Lung (tissue), 12 donors: ENCODE results near the gene BCAS3. TPM values are rescaled to one million over a fixed set of nuclear protein-coding genes. Genes with fewer than 3 reads are reported as not detected.

ENCODE experiments used
- ATAC-seq: fragments of 200-7000 bp; cut with Tn5 transposase; one replicate; pipeline ENCODE4 v1.9.1; 2020; ENCODE audit warnings: moderate number of reproducible peaks; ENCODE audit not compliant: insufficient read depth, low FRiP score
- DNase-seq, 3 donors: peaks; one replicate each; pipeline ENCODE4 v3.0.0-alpha.2; 2013 to 2017
- H3K27ac ChIP-seq, 2 donors: one replicate each; pipeline ENCODE4 v1.5.1; 2013; ENCODE audit warnings: mild to moderate bottlenecking in 2 of 2, moderate library complexity in 2 of 2, control low read depth in 1 of 2, inconsistent platforms in 1 of 2, low read depth in 1 of 2, low read length in 1 of 2
- H3K27me3 ChIP-seq, 3 donors: one replicate each; pipeline ENCODE4 v1.5.1; 2013; ENCODE audit warnings: low read length in 2 of 3; ENCODE audit not compliant: control insufficient read depth in 3 of 3, insufficient read depth in 3 of 3
- H3K36me3 ChIP-seq, 4 donors: one replicate each; pipeline ENCODE4 v1.5.1; 2013; ENCODE audit warnings: low read length in 4 of 4, mild to moderate bottlenecking in 1 of 4, moderate library complexity in 1 of 4; ENCODE audit not compliant: control insufficient read depth in 4 of 4, insufficient read depth in 4 of 4
- H3K4me1 ChIP-seq, 5 donors: one replicate each; pipeline ENCODE4 v1.5.1; 2013; ENCODE audit warnings: low read length in 5 of 5, mild to moderate bottlenecking in 2 of 5, moderate library complexity in 1 of 5; ENCODE audit not compliant: control insufficient read depth in 5 of 5, insufficient read depth in 5 of 5
- H3K4me3 ChIP-seq: one replicate; pipeline ENCODE4 v1.5.1; 2013; ENCODE audit warnings: mild to moderate bottlenecking, control low read depth, moderate library complexity
- H3K9ac ChIP-seq, 2 donors: one replicate each; pipeline ENCODE4 v1.5.1; 2013; ENCODE audit warnings: low read length in 2 of 2, control low read depth in 1 of 2; ENCODE audit not compliant: insufficient read depth in 1 of 2
- H3K9me3 ChIP-seq, 4 donors: one replicate each; pipeline ENCODE4 v1.5.1; 2013; ENCODE audit warnings: low read length in 3 of 4, mild to moderate bottlenecking in 1 of 4, moderate library complexity in 1 of 4; ENCODE audit not compliant: control insufficient read depth in 4 of 4, insufficient read depth in 3 of 4
- WGBS, 2 donors: extraction: QIAGEN DNeasy Blood & Tissue Kit; methylation state at CpG; one replicate each; pipeline ENCODE4 v1.1.7; 2013; 5-methylcytosine and 5-hydroxymethylcytosine counted together
- polyA plus RNA-seq, 2 donors: library from polyadenylated mRNA; stranded (reverse); fragments of 200-250 nt; gene quantifications; one replicate each; pipeline ENCODE4 v1.2.1, GENCODE V29; 2013
- total RNA-seq, 2 donors: library from RNA; depleted of rRNA in 1 of 2; stranded (reverse); fragments of >200 nt in 1 of 2; gene quantifications; one replicate each; pipeline ENCODE4 v1.2.1, GENCODE V29; 2014 to 2021
- TF ChIP-seq, protein P1 (sequence below): IDR thresholded peaks from 2 replicates; pipeline ENCODE4 v1.5.1; 2012; ENCODE audit warnings: mild to moderate bottlenecking; ENCODE audit errors: control extremely low read depth, extremely low read depth
- donor health status: control.
- donor health status: control.
- donor health status: Bipolar disorder and iron deficiency.
- donor health status: healthy.
- donor health status: DM: yes; HTN: yes; CAD: no.

BCAS3 gene
- total and polyA plus RNA-seq, 4 donors = 4.0 to 101 (median 20.3) TPM

GRCh38 chr17:61221597-61222471 is 544.2 kb downstream of the BCAS3 start:
- H3K4me1 ChIP-seq = peaks cover 0 to 49% (median 19%) of the 10 kb centered on the region in 5 donors
- no peak overlapping the region for H3K4me3 ChIP-seq
- H3K36me3 ChIP-seq = no peaks in the 10 kb centered on the region
- DNase-seq (no peak), ATAC-seq (no peak)
- no peak overlapping the region for H3K27ac ChIP-seq
- 72 to 80% methylated on average over 8 of the region's 8 CpGs for WGBS, 2 donors
- TF ChIP-seq, protein P1, sequence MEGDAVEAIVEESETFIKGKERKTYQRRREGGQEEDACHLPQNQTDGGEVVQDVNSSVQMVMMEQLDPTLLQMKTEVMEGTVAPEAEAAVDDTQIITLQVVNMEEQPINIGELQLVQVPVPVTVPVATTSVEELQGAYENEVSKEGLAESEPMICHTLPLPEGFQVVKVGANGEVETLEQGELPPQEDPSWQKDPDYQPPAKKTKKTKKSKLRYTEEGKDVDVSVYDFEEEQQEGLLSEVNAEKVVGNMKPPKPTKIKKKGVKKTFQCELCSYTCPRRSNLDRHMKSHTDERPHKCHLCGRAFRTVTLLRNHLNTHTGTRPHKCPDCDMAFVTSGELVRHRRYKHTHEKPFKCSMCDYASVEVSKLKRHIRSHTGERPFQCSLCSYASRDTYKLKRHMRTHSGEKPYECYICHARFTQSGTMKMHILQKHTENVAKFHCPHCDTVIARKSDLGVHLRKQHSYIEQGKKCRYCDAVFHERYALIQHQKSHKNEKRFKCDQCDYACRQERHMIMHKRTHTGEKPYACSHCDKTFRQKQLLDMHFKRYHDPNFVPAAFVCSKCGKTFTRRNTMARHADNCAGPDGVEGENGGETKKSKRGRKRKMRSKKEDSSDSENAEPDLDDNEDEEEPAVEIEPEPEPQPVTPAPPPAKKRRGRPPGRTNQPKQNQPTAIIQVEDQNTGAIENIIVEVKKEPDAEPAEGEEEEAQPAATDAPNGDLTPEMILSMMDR = no peak
- no peak overlapping the region for H3K9ac ChIP-seq
- H3K9me3 ChIP-seq = no peaks in the 10 kb centered on the region
- no peaks in the 10 kb centered on the region for H3K27me3 ChIP-seq

DNA sequence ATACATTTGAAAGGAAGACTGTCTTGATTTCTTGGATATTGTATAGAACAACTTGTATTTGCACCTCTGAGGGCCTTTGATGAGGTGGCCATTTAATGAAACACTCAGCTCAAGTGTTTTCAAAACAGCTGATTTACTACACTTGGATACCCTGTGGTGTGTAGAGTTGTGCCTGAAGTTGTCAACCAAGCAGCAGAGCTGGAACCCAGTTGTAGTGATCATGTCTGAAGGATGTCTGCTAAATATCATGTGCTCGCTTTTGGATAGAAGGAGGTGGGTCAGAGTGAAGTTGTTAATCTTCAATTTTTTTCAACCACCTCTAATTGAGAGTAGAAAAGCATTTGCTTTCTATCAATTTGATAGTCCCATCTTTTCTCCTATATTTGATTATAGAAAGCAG is 546.1 kb downstream of the BCAS3 start:
- no peak for ATAC-seq
- Histone ChIP-seq H3K9me3 (no peaks in the 10 kb centered on the region), H3K36me3 (no peaks in the 10 kb centered on the region), H3K4me3 (no peak overlapping the region), H3K4me1 (peaks cover 0 to 32% (median 13%) of the 10 kb centered on the region in 5 donors), H3K27ac (no peak overlapping the region), H3K9ac (no peak overlapping the region), H3K27me3 (no peaks in the 10 kb centered on the region)
- no peak for DNase-seq
- 100% methylated on average over 1 of the region's 1 CpG for WGBS, 2 donors
- TF ChIP-seq, protein P1 = no peak

GRCh38 chr17:61225178-61225882 is 547.7 kb downstream of the BCAS3 start:
- TF ChIP-seq, protein P1 = no peak
- ATAC-seq (no peak), DNase-seq (no peak)
- no peaks in the 10 kb centered on the region for H3K36me3 ChIP-seq
- no peak overlapping the region for H3K4me3 ChIP-seq
- H3K27ac ChIP-seq = no peak overlapping the region
- no peaks in the 10 kb centered on the region for H3K9me3 ChIP-seq
- H3K27me3 ChIP-seq = no peaks in the 10 kb centered on the region
- H3K4me1 ChIP-seq = peaks cover 0 to 21% (median 6%) of the 10 kb centered on the region in 5 donors
- no peak overlapping the region for H3K9ac ChIP-seq
- 77 to 83% methylated on average over 5 of the region's 5 CpGs for WGBS, 2 donors
